ENCODE measurements around the gene SPINK8.

Gene SPINK8

DNA sequence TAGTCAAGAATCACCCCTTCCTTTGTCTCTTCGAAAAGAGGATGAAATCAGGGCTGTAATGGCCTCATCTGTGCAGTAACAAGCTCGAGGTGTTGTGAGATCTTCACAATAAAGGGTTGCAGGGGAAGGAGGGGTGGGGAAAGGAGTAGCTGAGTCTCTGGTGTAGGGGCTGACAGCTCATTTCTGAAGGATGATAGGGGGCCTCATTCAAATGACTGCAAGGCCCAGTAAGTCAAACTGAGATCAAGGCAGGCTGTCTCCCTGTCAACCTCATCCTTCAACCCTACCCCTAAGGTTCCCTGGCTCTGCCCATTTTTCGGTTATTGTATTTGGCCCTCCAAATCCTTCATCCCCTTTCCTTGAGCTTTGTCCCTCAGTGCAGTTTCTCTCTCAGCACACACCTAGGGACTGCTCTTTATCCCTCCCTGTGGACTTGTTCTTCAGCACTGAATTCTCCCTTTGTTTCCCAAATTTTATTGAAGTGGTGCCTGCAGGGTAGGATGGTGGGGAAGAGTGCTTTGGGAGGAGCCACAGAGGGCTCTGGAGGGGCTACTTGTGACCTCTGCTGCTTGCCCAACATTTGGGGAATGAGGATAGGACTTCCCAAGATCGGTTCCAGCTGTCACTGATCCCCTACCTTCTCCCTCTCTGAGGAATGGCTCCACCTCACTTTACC lies 54.4 kb downstream of the SPINK8 start:
- H4K20me1 ChIP-seq (ENCODE audit: insufficient read depth, low read length): no peaks in the 10 kb centered on the region

DNA sequence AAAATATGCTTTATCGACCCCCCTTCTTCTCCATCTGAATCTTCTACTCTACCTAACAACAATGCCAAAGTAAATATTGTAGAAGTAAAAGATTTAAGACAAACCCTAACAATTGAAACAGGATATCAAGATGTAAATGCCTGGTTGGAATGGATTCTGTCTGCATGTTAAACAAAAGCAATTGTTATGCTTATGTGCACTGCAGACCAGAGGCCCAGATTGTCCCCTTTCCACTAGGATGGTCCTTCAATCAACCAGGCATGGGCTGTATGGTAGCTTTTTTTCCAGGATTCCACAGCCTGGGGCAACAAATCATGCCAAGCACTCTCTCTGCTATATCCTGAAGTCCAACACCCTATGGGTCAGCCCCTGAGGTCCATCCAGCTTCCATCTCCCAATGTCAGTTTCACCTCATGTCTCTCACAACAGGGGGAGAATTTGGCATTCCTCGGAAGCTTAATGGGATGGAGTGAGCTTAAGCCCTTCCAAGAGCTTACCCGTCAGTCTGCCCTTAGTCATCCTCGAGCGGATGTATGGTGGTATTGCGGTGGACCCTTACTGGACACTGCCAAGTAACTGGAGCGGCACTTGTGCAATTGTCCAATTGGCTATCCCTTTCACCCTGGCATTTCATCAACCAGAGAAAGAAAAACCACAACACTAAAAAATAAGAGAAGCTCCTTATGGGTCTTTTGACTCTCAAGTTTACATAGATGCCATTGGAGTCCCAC lies 56.4 kb downstream of the SPINK8 start:
- H3K79me2 ChIP-seq (ENCODE audit: insufficient read depth, low read length): no peaks in the 10 kb centered on the region
- H3K9me2 ChIP-seq (ENCODE audit: low read depth, low read length): no peaks in the 10 kb centered on the region
- no peak overlapping the region for H3K4me3 ChIP-seq (ENCODE audit: low read depth, low read length, poor library complexity, severe bottlenecking)
- H3K27me3 ChIP-seq (ENCODE audit: insufficient read depth, low read length): no peaks in the 10 kb centered on the region
- no peaks in the 10 kb centered on the region for H3F3A ChIP-seq (ENCODE audit: insufficient read depth, low read length)
- H3K4me2 ChIP-seq (ENCODE audit: low read length): no peak overlapping the region
- H3K9me3 ChIP-seq (ENCODE audit: low read length): no peaks in the 10 kb centered on the region
- H3K9ac ChIP-seq (ENCODE audit: low read length): no peak overlapping the region
- TF ChIP-seq, protein P1, sequence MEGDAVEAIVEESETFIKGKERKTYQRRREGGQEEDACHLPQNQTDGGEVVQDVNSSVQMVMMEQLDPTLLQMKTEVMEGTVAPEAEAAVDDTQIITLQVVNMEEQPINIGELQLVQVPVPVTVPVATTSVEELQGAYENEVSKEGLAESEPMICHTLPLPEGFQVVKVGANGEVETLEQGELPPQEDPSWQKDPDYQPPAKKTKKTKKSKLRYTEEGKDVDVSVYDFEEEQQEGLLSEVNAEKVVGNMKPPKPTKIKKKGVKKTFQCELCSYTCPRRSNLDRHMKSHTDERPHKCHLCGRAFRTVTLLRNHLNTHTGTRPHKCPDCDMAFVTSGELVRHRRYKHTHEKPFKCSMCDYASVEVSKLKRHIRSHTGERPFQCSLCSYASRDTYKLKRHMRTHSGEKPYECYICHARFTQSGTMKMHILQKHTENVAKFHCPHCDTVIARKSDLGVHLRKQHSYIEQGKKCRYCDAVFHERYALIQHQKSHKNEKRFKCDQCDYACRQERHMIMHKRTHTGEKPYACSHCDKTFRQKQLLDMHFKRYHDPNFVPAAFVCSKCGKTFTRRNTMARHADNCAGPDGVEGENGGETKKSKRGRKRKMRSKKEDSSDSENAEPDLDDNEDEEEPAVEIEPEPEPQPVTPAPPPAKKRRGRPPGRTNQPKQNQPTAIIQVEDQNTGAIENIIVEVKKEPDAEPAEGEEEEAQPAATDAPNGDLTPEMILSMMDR (IDR thresholded peaks at IDR 0.05; ENCODE audit: low read length): no peak
- no peak for TF ChIP-seq EZH2 (IDR thresholded peaks at IDR 0.05; ENCODE audit: borderline replicate concordance, low read length)
- no peaks in the 10 kb centered on the region for H3K4me1 ChIP-seq (ENCODE audit: insufficient read depth, low read length, severe bottlenecking)
- no peaks in the 10 kb centered on the region for H4K20me1 ChIP-seq (ENCODE audit: insufficient read depth, low read length)
- no peaks in the 10 kb centered on the region for H3K36me3 ChIP-seq (ENCODE audit: insufficient read depth, low read length)
- H3K27ac ChIP-seq (ENCODE audit: low read depth, low read length, poor library complexity, severe bottlenecking): no peak overlapping the region
- H2AFZ ChIP-seq (ENCODE audit: low read length): no peak overlapping the region

More for the DNA sequence above, 54.4 kb downstream of the SPINK8 start:
- H3K4me3 ChIP-seq (ENCODE audit: low read depth, low read length, poor library complexity, severe bottlenecking): no peak overlapping the region
- no peak overlapping the region for H3K27ac ChIP-seq (ENCODE audit: low read depth, low read length, poor library complexity, severe bottlenecking)
- no peaks in the 10 kb centered on the region for H3K9me3 ChIP-seq (ENCODE audit: low read length)
- no peaks in the 10 kb centered on the region for H3K36me3 ChIP-seq (ENCODE audit: insufficient read depth, low read length)
- H3K9me2 ChIP-seq (ENCODE audit: low read depth, low read length): no peaks in the 10 kb centered on the region
- H3K27me3 ChIP-seq (ENCODE audit: insufficient read depth, low read length): no peaks in the 10 kb centered on the region
- H3K4me2 ChIP-seq (ENCODE audit: low read length): no peak overlapping the region
- no peaks in the 10 kb centered on the region for H3K79me2 ChIP-seq (ENCODE audit: insufficient read depth, low read length)
- TF ChIP-seq, protein P1 (IDR thresholded peaks at IDR 0.05; ENCODE audit: low read length): no peak
- no peak for TF ChIP-seq EZH2 (IDR thresholded peaks at IDR 0.05; ENCODE audit: borderline replicate concordance, low read length)
- H3K4me1 ChIP-seq (ENCODE audit: insufficient read depth, low read length, severe bottlenecking): no peaks in the 10 kb centered on the region
- no peak overlapping the region for H3K9ac ChIP-seq (ENCODE audit: low read length)
- no peaks in the 10 kb centered on the region for H3F3A ChIP-seq (ENCODE audit: insufficient read depth, low read length)
- H2AFZ ChIP-seq (ENCODE audit: low read length): no peak overlapping the region

DNA sequence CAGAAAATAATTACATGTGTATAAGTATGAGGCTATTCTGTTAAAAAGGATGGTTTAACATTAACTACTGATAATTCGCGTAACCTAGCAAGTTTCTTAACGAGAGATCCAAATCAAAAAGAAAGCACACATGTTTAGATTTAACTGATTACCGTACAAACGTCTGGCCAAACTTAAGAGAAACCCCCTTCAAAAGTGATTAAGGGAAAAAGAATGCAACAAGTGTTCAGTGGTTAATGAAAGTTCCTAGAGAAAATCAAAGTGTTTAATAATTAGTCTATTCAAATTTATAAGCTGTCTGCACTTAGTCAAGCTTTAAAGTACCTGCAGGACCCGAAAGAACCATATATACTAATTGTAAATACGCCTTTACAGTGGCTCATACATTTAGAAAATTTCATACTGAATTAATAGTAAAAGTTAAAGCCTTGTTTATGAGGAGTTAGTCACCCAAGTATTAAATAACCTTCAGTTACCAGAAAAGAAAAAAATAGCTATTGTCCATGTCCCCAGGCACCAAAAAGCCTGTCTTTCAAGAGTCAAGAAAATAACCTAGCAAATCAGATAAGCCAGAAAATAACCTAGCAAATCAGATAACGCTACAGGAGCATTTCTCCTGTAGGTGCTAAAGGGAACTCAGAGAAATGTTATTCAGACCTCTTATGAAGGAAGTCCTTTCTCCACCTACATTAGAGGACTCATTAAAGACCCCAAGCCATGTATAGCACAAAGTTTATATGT lies 58.0 kb downstream of the SPINK8 start:
- Histone ChIP-seq H3K4me1 (ENCODE audit: insufficient read depth, low read length, severe bottlenecking) (no peaks in the 10 kb centered on the region), H3K9ac (ENCODE audit: low read length) (no peak overlapping the region), H3F3A (ENCODE audit: insufficient read depth, low read length) (no peaks in the 10 kb centered on the region), H3K36me3 (ENCODE audit: insufficient read depth, low read length) (peaks cover 9% of the 10 kb centered on the region), H3K9me2 (ENCODE audit: low read depth, low read length) (no peaks in the 10 kb centered on the region), H3K27ac (ENCODE audit: low read depth, low read length, poor library complexity, severe bottlenecking) (no peak overlapping the region), H3K27me3 (ENCODE audit: insufficient read depth, low read length) (no peaks in the 10 kb centered on the region), H3K79me2 (ENCODE audit: insufficient read depth, low read length) (no peaks in the 10 kb centered on the region), H3K4me3 (ENCODE audit: low read depth, low read length, poor library complexity, severe bottlenecking) (no peak overlapping the region), H3K4me2 (ENCODE audit: low read length) (no peak overlapping the region), H4K20me1 (ENCODE audit: insufficient read depth, low read length) (no peaks in the 10 kb centered on the region), H2AFZ (ENCODE audit: low read length) (no peak overlapping the region), H3K9me3 (ENCODE audit: low read length) (no peaks in the 10 kb centered on the region)
- no peak for TF ChIP-seq EZH2 (IDR thresholded peaks at IDR 0.05; ENCODE audit: borderline replicate concordance, low read length)
- TF ChIP-seq, protein P1 (IDR thresholded peaks at IDR 0.05; ENCODE audit: low read length): no peak

Measured in OCI-LY1 (cell line).